ENCODE measurements around the gene SNX8. TPM values are rescaled to one million over a fixed set of nuclear protein-coding genes. Genes with fewer than 3 reads are reported as not detected.

The SNX8 gene
- total RNA-seq, 1 donor from 2014 or later = 13.4 TPM

Other genes with a start within 250 kb of the SNX8 start
- 24.2 TPM for gene MAD1L1, start 81.5 kb downstream of the SNX8 start, total RNA-seq
- 15.0 TPM for gene MRM2, start 72.2 kb downstream of the SNX8 start, total RNA-seq
- 13.7 TPM for gene NUDT1, start 72.2 kb downstream of the SNX8 start, total RNA-seq
- 63.0 TPM for gene EIF3B, start 40.4 kb upstream of the SNX8 start, total RNA-seq
- gene CHST12, start 89.2 kb upstream of the SNX8 start, total RNA-seq = 1.9 TPM
- gene GRIFIN, start 162.0 kb upstream of the SNX8 start, total RNA-seq = not detected
- gene LFNG, start 205.3 kb upstream of the SNX8 start, total RNA-seq = 8.7 TPM
- 15.6 TPM for gene BRAT1, start 241.1 kb upstream of the SNX8 start, total RNA-seq
- 22.3 TPM for gene IQCE, start 244.5 kb upstream of the SNX8 start, total RNA-seq